GM19035 (cell line): Measurements from ENCODE around the gene SLC28A1.

Source experiments
- ATAC-seq: cut with Tn5 transposase; IDR thresholded peaks from one replicate; pipeline ENCODE4 v1.9.1; 2021; ENCODE audit not compliant: unreplicated experiment

SLC28A1 gene

DNA sequence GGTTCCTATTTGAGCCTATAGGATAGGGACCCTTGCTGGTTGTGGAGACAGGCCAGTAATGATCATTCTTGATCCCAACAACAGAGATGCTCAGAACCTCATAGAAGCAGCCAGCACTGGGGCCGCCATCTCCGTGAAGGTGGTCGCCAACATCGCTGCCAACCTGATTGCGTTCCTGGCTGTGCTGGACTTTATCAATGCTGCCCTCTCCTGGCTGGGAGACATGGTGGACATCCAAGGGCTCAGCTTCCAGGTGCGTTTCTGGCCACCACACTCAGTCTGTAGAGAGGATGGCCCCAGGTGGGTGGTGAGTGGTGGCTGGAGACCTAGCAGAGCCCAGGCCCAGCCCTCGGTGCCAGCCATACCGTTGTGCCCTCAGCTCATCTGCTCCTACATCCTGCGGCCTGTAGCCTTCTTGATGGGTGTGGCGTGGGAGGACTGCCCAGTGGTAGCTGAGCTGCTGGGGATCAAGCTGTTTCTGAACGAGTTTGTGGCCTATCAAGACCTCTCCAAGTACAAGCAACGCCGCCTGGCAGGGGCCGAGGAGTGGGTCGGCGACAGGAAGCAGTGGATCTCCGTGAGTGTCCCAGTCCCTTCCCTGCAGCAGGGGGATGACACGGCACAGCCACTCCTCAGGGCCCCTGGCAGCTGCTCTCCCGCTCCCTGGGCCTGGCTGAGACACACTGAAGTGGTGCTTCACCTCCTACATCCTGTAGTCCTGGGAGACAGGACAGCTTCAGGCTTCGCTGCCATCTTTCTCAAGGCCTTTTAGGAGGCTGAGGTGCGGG is 50.7 kb downstream of the SLC28A1 start:
- no peak for ATAC-seq

DNA sequence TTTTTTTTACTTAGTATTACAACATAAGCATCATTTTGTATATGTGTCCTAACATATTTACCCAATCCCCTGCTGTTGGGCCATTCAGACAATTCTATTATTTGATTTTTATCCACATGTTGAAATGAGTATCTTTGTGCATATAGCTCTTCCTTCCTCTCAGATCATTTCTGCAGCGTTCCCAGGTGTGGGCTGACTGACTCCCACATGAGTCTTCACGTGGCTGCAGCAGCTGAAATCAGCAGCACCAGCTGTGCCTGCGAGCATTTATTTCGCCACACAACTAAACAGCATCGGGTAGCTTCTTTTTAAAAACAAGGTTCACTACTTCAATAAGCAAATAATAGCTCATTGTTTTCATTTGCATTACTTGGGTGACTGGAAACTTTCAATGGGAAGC is 52.7 kb downstream of the SLC28A1 start:
- no peak for ATAC-seq

DNA sequence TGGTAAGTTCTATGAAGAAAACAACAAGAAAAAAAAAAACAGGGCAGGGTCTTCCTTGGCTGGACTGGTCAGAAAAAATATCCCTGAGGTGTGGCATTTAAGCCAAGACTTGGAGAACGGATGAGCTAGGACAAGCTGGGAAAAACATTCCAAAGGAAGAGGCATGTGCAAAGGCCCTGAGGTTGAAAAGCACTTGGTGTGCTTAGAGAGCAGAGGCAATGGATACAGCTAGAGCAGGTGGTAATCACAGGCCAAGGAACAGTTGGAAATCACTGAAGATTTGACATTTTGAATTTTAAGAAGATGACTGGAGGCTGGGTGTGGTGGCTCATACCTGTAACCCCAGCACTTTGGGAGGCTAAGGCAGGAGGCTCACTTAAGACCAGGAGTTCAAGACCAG is 54.3 kb downstream of the SLC28A1 start:
- ATAC-seq: no peak

DNA sequence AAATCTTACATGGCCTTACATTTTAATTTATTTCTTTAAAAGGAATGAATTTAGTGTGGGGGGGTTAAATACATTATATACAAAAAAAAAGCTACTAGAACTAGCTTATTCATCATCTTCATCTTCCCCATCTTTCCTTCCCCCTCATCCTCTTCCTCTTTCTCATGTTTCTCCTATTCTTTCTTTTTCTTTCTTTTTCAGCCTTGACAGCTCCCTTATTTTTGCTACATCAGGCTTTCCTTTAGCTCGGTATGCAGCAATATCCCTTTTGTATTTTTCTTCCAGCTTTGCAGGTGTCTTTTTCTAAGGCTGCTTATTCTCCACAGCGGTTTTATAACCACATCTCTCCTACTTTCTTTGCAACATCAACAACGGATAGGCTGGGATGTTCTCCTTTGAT is 55.9 kb downstream of the SLC28A1 start:
- ATAC-seq: no peak

DNA sequence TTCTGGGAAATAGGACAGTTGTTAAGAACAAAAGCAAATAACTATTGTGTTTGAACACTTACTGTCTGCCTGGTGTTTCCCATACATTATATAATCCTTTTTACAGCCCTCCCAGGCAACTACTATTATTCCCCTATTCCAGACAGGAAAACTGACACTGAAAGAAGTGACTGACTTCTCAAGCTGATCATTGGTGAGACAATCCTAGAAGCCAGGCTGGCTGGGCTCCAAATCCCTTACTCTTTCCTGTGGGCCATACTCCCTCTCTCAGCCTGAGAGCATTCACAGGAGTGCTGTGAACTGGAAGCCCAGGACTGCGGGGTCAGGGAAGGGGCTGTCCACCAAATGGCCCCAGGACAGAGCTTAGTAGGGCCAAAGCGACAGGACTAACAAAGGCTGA is 58.0 kb downstream of the SLC28A1 start:
- no peak for ATAC-seq

DNA sequence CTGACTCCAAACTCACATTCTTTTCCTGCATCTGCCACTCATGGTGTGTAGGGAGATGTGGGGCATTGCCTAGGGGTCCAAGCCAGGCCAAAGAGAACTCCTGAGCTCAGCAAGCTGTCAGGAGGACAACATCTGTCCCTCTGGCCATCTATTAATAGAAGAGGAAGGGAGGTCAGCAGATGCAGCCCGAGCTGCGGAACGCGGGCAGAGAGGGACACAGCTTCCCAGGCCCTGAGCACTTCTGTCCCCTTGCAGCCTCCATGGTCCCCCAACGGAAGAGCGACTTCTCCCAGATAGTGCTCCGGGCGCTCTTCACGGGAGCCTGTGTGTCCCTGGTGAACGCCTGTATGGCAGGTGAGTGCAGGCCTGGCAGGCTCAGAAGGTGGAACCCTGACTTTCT is 59.8 kb downstream of the SLC28A1 start:
- no peak for ATAC-seq

DNA sequence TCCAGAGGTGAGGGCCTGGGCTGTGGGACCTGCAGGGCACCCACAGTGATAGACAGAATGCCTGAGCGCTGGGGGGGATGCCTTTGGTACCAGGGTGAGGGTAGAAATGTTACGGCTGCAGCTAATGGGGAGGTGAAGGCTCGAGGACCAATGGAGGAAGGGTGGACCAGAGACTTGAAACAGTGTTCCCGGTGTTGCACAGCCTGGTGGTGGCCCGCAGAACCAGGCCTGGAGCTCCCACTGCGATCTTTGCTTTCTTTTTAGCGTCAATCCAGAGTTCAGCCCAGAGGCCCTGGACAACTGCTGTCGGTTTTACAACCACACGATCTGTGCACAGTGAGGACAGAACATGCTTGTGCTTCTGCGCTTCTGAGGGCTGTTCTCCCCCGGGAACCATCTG is 60.4 kb downstream of the SLC28A1 start:
- no peak for ATAC-seq

DNA sequence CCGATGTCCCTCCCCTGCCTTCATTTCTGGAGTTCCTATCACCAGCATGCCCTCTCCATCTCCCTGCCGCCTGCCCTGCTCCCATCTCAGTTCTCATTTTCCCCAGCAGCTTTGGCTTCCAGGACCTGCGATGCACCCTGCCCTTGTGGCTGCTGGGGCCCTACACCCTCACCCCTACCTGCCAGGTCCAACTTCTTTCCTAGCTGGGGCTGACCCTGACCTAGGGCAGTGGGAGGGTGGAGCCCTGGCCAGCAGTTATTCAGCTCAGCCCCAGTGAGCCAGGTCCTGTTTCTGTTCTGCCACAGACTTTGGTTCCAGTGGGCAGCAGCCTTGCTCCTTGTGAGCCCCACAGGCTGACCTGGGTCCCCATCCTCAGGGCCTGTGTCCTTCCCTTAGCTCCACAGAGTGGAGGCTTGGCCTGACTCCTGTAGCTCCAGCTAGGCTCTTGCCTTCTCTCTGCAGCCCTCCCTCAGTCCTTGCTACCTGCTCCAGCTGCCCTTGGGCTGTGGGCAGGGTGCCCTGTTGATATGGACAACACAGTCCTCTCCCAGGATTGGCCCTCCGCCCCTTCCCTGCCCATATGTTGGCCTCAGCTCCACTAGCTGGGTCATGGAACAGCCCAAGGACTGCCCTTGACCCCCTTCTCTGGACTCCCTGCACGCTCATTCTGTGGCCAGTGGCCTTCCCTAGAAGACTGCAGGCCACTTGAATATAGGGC is 62.5 kb downstream of the SLC28A1 start:
- no peak for ATAC-seq

DNA sequence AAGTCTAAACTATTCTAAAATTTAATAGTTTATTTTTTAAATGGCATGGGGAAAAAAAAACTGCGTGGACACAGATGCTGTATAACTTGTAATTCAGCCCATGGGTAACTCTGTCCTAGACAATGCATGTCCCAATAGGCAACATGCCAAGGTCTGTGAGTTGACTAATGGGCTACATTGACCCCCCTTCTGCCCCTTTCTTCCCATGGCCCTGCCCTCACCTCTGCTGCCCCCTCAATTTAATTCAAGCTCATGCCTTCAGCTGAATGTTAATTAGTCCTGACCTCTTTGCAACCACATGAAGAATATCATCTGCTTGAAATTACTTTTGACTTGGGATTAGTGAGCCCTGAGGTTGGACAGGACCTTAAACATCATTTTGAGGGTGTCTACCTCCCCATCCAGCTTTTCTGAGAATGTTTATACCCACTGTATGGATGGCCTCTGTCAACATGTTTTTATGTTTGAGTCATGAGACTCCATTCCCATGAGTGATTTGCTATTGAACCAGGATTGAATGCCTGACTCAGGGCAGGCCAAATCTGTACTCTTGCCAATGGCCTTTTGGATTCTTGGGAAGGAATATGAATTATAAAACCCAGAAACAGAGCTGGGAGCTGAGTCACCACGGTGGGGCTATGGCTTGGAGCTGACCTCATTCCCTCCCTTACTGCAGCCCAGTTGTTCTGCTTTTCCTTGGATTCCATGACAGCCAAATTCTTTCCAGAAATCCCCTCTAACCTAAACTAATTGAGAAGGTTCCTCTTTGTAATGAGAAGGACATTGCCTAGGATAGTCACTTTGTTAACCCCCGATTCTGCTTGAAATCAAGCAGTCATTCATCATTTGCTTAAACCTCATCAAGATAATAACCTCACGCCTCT is 63.7 kb downstream of the SLC28A1 start:
- no peak for ATAC-seq

DNA sequence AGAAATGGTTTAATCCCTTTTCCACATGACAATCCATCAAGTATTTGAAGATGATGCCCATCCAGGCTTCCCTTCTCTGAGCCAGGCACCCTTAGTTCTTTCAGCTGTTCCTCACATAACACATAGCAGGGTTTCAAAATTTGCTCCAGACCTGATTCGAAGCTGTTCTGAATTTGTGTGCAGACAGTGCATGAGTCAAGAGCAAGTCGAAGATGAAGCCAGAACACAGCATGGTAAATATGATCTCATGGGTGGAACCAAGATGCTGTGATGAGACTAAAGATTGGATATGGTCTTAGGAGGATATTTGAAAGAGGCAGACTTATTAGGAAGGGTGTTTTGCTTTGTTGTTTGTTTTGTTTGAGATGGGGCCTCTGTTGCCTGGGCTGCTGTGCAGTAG is 64.6 kb downstream of the SLC28A1 start:
- no peak for ATAC-seq

DNA sequence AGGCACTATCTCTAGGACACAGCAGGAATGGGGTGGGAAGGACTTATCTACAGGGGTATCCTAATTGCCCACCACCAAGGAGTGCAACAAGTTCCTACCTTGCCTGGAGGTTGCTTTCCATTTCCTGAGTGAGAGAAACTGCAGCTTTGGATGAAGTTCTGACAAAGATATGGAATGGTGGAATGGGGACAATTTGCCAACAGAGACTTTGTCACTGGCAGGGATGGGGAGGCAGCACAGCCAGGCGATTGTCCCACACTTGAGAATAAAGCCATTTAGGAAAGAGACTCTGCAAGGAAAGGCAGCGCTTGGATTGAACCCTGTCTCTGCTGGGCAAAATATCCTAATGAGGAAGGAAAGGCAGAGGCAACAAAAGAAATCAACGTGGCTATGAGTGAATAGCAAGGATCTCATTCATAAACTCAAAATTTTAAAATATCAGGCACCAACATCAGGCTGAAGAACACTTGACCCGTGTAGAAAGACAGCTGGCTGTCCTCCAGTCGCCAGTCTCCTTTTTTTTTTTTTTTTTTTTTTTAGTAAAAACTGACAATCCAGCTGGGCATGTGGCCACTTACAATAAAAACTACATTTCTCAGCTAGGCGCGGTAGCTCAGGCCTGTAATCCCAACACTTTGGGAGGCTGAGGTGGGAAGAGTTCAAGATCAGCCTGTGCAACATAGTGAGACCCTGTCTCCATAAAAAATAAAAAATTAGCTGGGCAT is 65.5 kb downstream of the SLC28A1 start:
- ATAC-seq: no peak

DNA sequence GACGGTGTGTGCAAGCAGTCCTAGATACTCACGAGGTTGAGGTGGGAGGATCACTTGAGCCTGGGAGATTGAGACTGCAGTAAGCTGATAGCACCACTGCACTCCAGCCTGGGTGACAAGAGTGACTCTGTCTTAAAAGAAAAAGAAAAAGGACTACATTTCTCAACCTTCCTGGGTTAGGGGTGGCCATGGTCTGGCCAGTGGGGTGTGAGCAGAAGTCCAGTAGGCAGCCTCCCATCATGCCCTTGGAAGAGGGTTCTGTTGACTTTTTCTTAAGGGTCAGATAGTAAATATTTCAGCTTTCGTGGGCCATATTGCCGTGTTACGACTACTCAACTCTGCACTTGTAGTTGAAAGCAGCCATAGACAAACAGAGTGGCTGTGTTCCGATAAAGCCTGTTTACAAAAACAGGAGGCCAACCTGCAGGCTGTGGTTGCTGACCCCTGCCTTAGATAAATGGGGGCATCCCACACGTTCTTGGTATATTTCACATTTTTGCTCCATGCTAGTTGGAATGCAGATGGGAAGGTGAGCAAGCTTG is 66.2 kb downstream of the SLC28A1 start:
- ATAC-seq: no peak

DNA sequence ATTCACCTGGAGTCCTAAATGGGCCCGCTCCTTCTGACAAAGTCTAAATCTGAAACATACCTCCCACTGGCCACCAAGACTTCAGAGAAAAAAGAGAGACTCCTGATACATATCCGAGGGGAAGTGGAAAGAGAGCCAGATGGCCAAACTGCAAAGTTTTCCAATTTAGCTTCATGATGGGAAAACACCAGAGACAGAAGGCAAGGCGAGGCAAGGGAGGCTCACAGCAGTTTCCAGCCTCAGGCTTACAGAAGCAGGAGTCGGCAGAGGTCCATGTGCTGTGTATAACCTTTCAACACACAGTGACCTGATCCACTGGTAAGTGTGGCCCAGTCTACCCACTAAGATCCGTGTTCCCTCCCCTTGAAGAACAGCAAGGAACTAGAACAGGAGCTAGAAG is 67.3 kb downstream of the SLC28A1 start:
- ATAC-seq: no peak

DNA sequence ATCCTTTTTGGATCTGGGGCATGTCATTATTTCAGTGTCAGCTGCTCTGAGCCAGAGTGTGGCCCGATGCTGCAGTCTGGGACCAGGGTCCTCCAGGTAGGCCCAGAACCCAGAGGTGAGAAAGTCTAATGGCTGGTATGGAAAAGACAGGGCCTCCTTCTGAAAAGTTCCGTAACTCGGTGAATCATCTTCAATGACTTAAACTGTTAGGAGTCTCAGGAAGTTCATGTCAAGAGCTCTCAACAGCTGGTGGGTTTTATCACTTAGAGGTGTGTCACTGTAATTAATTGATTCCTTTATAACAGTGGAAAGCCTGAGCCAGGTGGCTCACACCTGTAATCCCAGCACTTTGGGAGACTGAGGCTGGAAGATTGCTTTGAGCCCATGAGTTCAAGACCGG is 68.7 kb downstream of the SLC28A1 start:
- ATAC-seq: no peak

DNA sequence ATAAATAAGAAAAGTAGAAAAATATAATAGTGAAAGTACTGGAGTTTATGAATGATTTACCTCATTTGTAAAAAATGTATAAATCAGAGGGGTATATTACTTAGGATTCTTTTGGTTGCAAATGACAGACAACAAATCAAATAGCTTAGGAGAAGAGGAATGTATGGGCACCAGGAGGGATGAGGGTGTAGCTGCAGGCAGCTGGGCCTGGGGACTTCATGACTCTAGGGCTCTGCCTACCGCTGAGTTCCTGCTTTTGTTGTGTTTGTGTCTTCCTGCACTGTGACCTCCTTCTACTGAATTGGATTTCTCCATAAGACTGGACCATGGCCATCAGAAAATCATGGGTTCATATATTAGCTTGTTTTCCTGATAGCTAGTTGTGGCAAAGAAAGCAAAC is 69.3 kb downstream of the SLC28A1 start:
- no peak for ATAC-seq

DNA sequence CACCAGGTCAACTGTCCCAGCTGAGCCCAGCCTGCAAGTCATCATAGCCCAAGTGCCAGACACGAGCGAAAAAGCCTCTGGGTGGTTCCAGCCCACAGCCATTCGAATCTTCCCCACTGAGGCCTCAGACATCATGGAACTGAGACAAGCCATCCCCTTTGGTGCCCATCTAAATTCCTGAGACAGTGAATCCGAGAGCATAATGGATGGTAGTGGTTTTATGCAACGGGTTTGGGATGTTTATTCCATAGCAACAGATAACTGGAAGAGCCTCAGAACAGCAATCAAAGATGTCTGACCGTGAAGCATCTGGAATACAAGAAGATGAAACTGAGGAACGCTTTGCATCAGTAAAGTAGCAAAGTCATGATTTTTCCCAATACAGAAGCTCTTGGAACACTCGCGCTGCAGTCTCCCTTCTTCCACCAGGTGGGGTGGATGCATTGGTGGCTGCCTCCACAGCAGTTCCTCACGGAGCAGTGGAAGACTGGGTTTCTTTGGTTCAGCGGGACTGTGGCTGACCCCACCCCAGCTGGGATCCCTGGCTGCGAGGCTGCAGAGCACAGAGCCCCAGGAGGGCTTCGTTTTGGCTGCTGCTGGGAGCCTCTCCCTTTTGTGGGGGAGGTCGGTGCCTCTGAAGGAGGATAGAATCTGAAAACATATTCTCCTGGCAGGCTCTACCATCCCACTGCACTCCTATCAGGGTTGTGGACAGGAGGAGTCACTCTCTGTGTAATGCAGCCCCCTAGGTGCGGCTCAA is 70.8 kb downstream of the SLC28A1 start:
- ATAC-seq: no peak

DNA sequence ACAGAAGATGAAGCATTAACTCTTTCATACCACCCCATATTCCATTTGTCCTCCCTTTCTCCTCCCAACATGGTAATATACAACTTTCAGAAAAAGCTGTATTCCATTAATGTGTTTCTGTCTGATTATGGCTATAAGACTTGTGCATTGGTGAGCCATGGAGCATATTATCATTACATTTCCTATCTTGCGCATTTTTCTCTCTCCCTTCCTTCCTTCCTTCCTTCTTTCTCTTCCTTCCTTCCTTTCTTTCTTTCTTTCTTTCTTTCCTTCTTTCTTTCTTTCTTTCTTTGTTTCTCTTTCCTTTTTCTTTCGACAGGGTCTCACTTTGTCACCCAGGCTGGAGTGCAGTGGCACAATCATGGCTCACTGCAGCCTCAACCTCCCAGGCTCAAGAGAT is 71.7 kb downstream of the SLC28A1 start:
- ATAC-seq: no peak

DNA sequence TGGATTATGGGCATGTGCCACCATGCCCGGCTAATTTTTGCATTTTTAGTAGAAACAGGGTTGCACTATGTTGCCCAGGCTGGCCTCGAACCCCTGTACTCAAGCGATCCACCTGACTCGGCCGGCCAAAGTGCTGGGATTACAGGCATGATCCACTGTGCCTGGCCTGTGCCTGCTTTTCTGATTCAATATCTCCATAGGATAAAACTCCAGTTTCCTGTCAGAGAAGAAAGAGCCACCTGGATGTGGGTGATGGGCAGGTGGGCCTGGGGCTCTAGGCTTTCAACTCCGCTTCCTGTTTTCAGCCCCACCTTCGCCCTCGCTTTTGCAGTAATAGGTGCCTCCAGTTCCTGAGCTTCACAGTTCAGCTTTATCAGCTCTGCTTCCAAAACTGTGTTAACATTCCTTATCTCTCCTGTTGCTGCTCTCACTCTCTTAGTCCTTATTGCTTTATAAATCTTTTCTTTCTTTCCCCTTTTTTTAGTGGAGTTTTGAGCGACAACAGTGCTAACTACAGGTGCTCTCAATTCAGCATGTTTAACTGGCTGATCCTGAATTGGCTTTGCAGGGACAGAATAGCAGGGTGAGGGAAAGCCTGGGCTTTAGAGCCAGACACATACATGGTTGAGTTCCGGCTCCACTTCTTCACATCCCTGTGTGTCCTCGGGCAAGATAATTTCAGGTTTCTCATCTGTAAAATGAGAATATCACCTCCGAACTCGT is 76.1 kb downstream of the SLC28A1 start:
- no peak for ATAC-seq

DNA sequence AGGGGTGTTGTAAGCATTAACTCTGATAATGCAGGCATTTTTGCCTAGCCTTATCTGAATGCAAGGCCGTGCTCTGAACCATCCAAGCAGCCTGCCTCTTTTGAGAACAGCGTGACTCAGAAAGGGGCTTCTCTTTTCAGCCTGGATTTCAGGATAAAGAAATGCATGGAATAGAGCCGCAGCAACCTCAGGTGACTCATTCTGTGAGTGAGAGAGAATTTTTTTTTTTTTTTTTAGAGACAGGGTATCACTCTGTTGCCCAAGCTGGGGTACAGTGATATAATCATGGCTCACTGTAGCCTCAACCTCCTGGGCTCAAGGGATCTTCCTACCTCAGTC is 76.6 kb downstream of the SLC28A1 start:
- no peak for ATAC-seq

DNA sequence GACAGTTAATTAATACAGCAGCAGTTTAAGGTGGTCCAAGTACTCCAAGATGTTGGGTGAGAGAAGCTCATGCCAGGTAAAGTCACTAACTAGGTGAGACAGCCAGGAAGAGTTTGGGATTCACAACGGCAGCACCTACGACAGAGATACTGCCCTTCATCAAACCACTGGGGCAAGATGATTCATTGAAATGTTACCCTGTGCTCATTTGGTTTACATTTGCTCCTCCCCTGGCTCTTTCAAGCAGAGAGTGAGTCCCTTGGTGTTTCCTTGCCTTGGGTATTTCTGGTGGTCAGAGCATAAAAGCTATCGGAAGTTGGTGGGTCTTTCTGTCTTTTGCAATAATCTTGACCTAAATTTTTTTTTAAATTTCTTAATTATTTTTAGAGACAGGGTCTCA is 77.2 kb downstream of the SLC28A1 start:
- ATAC-seq: no peak
